NCI-H226 (cell line): Measurements from ENCODE around the gene PDPK1.
A peak's percentile ranks its signal among the peaks of the same experiment; 100 is the strongest.
"Not testable (repeated sequence)": the region's sequence is repeated elsewhere in the genome, so short reads cannot be mapped to it uniquely, and the experiment has no call there.

Experiments
- DNase-seq: peaks from one replicate; pipeline ENCODE4 v3.0.0-alpha.2; 2015

The PDPK1 gene

DNA sequence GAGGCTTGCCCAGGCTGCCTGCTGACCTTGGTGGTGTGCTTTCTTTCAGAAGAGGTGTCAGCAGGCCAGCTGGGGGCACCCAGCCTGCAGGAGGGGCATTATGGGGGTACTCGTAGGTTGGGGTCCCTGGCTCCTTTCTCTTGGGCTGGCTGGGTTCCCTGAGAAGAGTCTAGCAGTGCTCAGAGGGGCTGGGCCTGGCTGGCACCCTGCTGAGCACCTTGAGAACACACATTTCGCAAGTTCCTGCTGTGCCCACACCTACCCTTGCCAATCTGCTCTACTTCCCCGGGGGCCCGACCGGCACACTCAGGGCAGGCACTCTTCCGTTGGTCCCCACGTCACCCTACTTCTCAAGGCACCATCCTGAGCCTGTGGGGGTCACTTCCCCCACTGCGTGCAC is 11.7 kb upstream of the PDPK1 start:
- DNase-seq: no peak

DNA sequence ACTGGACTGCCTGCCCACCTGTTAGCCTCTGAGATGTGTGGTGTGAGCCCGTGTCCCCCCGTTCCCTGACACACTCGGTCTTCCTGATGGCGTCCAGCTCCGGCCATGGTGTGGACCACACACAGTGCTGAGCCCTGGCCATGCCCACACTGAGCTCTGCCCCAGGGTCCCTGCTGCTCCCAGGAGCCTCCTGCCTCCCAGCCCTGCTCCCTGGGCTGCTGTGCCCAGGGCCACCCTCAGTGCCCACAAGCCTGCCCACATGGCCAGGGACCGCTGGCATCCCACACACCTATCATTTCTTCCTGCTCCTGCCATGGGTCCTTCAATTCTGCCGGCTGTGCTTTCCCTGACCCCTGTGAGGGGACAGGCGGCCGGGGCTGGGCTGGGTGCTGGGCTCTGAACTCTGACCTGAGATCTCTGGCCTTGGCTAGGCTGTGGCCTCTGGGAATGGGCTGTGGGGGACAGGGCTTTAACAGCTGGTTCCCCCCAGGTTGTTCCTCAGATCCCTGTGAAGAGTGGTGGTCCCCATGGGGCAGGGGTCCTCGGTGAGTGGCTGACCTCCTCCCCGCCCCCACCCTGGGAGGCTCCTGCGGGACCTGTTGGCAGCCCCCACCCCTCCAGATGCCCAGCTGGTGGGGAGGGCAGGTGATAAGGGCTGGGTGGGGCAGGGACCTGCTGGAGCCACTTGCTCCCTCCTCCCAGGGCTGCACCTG is 10.6 kb upstream of the PDPK1 start:
- DNase-seq: no peak

DNA sequence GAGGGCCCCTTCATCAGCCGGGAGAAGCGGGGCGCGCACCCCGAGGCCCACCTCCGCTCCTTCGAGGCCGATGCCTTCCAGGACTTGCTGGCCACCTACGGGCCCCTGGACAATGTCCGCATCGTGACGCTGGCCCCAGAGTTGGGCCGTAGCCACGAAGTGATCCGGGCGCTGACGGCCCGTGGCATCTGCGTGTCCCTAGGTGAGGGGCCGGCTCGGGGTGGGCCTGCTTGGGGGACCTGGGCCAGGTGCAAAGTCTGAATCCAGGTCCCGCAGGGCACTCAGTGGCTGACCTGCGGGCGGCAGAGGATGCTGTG is 10.1 kb upstream of the PDPK1 start:
- DNase-seq: no peak

DNA sequence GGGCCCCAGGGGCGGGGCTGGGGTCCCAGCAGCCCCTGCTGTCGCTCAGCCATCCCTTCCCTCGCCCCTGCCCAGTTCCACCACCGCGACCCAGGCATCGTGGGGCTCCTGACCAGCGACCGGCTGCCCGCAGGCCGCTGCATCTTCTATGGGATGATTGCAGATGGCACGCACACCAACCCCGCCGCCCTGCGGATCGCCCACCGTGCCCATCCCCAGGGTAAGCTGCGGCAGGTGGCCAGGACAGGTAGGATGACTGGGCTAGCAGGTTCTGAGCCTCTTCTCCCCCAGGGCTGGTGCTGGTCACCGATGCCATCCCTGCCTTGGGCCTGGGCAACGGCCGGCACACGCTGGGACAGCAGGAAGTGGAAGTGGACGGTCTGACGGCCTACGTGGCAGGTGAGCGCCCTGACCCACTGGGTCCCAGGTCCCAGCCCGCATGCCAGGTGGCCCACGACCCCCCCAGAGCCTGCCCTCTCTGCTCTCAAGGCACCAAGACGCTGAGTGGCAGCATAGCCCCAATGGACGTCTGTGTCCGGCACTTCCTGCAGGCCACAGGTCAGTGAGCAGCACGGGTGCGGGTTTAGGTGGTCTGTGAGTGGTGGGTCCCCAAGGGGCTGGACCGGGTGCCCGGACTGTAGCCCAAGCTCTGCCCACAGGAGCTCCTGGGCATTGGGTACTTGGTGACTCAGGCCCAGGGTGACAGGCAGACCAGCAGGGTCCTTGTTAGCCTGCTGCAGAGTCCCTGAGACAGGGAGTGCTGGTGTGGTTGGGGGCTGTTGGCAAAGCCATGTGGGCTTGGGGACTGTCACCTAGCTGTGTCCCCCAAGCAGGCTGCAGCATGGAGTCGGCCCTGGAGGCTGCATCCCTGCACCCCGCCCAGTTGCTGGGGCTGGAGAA is 9.4 kb upstream of the PDPK1 start:
- no peak for DNase-seq

DNA sequence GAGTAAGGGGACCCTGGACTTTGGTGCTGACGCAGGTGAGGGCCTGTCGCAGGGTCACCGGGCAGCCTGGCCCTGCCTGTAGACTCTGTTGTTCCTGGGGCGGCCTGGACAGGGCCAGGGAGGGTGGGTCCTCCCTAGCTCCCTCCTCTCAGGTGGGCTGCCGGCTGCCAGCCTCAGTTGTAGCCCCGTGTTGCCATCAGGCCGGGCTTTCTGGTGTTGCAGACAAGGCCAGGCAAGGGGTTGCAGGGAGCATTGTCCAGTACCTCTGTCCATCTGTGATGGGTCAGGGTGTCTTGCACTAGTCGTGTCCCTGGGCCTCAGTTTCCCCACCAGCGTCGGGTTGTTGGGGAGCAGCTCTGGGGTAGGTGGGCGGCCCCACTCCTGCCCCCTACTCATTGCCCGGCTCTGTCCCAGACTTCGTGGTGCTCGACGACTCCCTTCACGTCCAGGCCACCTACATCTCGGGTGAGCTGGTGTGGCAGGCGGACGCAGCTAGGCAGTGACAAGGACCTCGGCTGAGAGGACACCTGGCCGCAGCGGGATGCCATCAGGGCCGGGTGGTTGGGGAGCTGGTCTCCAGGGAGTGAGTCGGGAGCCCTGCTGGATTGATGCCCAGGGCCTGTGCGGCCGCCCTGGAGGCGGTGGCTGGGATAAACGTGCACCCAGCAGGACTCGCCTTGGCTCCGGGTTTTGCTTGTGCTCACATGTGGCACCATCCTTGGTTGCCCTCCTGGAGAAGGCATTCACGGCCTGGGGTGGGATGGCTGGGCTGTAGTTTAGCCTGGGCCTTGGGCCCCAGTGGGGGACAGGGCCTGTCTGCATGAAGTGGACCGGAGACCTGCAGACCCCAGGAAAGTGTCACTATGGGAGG is 8.5 kb upstream of the PDPK1 start:
- DNase-seq: no peak

DNA sequence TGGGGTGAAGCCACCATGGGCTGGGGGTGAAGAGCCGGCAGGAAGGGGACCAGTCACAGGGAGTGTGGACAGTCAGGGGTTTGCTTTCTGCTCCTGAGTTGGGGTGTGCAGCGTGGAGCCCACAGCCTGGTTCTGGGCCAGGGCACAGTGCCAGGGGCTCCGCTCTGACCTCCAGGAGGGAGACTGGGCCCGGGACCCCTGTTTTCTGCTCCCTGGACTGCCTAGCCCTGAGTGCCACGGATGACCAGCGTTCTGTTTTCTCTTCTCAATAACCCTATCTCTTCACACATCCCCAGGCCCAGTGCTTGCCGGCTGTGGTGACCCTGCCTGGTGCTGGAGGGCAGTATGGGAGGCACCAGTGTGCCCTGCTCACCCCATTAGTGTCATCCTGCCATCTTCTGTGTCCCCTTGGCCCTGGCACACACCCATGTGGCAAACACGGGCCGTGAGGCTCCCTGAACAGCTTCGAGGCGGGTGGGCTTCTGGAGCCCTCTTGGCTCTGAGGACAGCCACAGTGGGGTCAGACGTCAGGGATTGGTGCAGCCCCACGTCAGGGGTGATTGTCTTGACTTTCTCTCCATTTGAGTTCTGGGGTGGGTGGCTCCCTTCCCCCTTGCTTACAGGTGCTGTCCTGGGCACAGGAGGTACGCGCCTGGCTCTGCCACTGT is 7.7 kb upstream of the PDPK1 start:
- no peak for DNase-seq

DNA sequence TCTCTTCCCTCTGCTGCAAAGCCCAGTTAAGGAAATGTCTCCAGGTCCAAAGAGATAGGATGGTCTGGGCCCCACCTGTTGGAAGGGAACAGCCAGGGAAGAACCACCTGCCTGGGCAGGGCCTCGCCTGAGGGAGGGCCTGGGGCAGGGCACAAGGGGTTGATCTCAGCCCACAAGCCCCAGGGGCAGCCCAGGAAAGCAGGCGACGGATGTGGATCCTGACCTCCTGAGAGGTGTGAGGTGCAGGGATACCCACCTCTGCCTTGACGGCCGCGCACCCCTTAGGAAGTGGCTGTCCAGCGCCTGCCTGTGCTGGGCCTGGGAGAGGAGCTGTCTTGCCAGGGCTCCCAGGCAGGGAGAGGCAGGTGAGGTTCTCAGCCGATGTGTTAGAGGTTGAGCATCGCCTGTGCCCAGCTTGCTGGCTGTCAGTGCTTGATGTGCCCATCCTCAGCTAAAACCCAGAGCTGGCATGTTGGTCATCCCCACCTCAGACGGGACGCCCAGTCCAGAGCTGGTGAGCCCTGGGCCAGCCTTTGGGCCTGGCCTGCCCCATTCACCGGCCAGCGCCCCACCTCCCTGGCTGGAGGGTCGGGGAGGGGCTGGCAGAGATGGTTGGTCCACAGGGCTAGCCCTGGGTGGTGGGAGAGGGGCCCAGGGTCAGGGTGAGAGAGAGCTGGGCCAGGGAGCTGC is 7.0 kb upstream of the PDPK1 start:
- no peak for DNase-seq

DNA sequence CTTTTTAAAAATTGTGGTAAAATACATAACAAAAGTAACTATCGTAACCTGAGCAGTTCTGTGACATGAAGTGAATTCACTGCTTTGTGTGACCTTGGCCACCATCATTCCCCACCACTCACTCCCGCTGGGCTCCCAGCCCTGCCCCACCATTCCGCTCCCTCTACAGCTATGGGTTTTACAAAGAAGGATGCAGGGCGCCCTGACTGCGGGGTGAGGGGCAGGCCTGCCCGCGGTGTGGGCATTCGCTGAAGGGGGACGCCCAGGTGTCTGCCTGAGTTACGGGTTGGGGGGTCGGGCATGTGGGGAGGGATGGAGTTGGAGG is 6.5 kb upstream of the PDPK1 start, which contains the start of gene CEMP1:
Gene CEMP1, minus strand, starts transcription at position 38 of the 325 bp plus-strand sequence. CDS start 335 bp downstream, outside the sequence.
- no peak for DNase-seq

DNA sequence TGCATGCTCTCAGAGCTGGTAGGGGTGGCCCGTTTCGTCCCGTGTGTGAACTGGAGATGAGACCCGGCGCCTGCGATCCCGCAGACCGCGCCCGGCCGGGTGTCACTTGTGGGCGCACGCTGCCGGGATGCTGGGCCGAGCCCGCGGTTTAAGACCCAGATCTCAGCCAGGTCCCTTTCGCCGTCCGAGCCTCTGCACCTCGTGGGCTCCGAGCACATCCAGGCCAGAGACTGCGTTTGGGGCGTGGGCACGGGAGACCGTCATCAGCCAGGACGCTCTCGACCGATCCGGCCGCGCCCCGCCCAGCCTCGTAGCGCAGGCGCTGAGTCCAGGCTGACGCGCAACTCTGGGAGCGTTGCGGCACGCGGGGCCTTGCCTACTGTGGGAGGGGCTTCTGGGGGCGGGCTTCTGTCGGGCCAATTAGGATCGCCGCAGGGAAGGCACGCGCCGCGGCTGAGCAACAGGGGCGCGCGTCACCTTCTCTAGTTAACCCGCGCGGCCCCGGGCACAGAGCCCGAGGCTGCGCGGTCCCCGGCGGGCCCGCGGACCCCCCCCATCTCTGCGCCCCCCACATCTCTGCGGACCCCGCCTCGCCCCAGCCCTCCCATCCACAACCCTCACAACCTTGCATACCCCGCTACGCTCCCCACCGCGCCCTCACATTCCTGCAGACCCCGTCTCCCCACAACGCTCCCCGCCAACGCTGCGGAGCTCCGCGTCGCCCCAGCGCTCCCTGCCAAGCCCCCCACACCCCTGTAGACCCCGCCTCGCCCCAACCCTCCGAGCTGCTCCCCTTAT is 5.9 kb upstream of the PDPK1 start:
- DNase-seq: peak; percentile 96

DNA sequence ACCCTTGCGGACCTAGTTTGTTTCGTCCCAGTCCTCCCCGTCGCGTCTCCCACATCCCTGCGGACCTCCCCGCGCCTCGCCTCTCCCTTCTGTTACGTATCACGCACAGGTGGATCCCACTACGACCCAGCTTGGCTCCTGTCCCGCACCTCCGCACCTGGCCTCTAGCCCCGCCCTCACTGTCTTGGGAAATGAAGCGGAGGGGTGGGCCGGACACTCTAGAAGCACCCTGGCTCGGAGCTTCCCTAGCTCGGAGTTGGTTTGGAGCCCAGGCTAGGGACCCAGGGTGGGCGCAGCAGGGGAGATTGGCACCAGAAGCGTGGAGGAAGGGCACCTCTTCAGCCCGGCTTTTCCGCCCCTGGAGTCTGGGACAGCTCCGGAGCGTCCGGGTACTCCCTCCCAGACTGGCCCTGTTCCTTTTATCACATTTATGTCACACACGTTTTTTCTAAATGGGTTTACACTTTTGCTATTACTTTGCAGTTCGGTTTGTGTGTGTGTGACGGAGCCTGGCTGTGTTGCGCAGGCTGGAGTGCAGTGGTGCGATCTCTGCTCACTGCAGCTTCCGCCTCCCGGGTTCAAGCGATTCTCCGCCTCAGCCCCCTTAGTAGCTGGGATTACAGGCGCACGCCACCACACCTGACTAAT is 5.2 kb upstream of the PDPK1 start:
- DNase-seq: peak; percentile 44

DNA sequence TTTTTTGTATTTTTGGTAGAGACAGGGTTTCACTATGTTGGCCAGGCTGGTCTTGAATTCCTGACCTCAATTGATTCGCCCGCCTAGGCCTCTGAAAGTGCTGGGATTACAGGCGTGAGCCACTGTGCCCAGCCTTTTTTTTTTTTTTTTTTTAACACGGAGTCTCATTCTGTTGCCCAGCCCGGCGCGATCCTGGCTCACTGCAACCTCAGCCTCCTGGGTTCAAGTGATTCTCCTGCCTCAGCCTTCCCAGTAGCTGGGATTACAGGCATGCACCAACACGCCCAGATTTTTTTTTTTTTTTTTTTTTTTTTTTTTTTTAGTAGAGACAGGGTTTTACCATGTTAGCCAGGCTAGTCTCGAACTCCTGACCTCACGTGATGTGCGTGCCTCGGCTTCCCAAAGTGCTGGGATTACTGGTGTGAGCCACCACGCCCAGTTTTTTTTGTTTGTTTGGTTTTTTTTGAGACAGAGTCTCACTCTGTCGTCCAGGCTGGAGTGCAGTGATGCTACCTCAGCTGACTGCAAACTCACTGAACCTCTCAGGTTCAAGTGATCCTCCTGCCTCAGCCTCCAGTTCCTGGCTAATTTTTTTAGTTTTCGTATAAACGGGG is 4.6 kb upstream of the PDPK1 start:
- DNase-seq: not testable (repeated sequence)

DNA sequence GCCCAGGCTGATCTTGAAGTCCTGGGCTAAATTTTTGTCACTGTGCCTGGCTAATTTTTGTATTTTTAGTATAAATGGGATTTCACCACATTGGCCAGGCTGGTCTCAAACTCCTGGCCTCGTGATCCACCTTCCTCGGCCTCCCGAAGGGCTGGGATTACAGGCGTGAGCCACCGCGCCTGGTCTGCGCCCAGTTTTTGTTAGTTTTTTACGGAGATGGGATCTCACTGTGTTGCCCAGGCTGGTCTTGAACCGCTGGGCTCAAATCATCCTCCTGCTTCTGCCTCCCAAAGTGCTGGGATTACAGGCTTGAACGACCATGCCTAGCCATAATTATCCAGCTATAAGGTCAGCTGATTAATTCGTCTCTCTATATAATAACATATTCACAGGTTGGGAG is 3.9 kb upstream of the PDPK1 start:
- no peak for DNase-seq

DNA sequence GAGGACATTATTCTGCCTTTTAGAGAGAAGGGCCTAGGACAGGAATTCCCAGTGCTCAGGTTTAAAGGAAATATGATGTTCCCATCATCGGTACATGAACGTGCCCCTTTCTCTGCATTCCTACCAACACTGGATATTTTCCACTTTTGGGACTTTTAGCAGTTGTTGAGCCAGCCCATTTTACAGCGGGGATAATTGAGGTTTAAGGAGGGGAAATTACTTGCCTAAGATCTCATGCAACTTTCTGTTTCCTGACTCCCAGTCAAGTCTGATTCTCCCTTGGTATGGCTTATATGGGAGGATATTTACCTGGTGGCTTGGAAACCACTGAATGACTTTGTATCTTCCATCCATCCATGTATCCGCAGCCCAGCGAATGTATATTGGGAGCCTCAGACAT is 3.5 kb upstream of the PDPK1 start:
- DNase-seq: not testable (repeated sequence)

DNA sequence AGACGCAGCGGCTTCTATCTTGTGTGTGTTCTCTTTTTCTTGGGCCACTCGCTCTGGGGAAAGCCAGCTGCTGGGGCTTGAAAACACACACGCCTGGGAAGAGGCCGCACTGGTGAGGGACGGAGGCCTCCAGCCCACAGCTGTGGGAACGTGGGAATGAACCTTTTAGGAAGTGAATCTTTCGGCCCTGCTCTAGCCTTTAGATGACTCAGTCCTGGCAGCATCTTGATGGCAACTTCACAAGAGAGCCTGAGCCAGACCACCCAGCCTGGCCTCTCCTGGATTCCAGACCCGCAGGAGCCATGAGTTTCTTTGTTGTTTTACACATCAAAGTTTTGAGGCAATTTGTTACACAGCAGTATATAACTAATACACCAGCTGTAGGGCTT is 2.2 kb upstream of the PDPK1 start:
- DNase-seq: no peak

DNA sequence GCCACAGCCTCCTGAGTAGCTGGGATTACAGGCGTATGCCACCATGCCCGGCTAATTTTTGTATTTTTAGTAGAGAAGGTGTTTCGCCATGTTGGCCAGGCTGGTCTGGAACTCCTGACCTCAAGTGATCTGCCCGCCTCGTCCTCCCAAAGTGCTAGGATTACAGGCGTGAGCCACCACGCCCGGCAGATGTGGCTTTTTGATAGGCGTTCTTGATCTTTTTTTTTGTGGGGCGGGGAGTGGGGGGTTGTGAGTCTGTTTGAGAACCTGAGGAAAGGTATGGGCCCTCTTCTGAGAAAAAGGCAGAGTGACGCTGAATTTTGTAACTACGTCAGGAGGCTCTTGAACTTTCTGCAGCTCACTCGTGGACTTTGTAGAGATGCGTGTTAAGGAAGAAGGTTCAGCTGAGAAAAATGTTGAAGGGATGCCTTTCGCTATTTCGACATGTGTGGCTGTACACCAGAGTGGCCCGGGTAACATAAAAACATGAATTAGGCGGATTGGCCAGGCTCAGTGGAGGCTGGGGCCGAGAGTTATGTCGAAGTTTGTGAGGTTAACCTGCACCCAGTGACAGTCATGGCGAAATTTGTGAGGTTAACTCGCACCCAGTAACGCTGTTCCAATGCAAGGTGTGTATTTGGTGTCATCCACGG is 1.5 kb downstream of the PDPK1 start:
- DNase-seq: not testable (repeated sequence)

DNA sequence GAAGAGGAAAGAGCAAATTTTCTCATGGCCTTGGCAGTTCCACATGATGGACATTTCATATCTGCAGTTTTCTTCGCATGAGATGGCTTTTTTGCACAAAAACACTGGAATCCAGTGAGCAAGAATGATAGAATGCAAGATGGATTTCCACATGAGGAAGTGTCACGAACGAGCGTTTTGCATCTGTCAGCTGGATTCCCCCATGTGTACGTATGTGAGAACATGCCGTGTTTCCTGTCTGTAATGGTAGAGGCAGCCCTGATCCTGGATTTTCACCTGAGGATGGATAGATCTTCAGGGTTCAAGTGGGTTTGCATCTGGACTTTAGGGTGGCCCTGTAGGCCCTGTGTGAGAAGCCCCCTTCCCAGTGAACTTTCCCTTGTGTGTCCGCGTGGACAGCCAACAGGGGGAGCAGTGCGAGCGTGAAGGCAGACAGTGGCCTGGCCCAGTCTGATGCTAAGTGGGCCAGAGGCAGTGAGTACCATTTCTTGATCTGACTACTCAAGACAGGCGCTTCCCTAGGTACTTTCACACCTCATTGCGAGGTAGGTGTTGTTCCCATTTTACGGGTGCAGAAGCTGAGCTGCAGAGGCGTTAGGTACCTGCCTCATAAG is 2.1 kb downstream of the PDPK1 start:
- not testable (repeated sequence) for DNase-seq

DNA sequence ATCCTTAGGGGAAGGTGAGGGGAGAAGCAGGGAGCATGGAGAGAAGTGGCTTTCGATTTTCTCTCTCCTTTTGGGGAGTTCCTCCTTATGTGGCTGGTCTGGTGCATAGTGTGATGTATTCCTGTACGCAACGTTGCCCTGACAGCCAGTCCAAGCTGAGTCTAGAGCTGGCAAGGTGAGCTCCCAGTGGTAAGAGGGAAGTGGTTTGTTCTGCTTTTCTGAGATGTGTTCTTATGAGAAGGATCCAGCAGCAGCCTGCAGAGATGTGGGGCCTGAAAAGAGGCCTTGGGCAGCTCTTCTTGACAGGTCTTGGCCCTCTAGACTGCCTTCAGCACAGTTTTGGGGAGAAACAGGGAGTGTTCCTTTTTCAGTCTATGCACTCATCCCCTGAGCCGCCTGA is 3.1 kb downstream of the PDPK1 start:
- DNase-seq: not testable (repeated sequence)

DNA sequence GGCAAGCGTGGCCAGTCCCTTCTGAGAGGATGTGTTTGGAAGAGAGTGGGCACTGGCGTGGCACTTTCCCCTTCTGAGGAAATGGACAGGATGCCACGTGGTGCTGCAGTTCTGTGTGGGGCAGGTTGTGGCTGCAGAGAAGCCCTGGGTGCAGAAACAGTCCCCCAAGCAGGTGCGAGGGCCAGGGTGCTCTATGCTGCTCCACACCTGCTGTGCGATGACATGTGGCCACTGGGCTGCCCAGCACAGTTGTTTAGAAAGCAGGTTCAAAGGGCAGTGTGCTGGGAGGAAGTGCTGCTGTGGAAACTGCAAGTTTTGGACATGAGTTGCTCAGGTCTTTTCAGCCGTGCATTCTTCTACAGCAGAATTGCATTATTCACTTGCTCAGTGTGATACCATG is 3.6 kb downstream of the PDPK1 start:
- DNase-seq: not testable (repeated sequence)

DNA sequence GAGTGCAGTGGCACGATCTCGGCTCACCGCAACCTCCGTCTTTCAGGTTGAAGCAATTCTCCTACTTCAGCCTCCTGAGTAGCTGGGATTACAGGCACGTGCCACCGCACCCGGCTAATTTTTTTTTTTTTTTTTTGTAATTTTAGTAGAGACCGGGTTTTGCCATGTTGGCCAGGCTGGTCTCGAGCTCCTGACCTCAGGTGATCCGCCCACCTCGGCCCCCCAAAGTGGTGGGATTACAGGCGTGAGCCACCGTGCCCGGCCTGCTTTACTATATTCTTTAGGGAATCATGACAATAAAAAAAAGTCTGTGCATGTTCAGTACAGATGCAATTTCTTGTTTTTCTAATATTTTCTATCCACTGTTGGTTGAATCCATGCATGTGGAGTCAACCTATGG is 6.0 kb downstream of the PDPK1 start:
- DNase-seq: not testable (repeated sequence)
